Vagina (tissue), 2 donors: ENCODE results near the gene INPP5J. TPM values are rescaled to one million over a fixed set of nuclear protein-coding genes. Genes with fewer than 3 reads are reported as not detected.
A peak's percentile ranks its signal among the peaks of the same experiment; 100 is the strongest.

Experiments
- DNase-seq, 2 donors: peaks; one replicate each; pipeline ENCODE4 v3.0.0-alpha.2; 2017; ENCODE audit errors: extremely low spot score in 2 of 2
- H3K27ac ChIP-seq: fragments of 200-600 bp; sonication (generic); one replicate; pipeline ENCODE4 v1.5.1; 2019
- H3K27me3 ChIP-seq: fragments of 200-600 bp; sonication (generic); one replicate; pipeline ENCODE4 v1.5.1; 2019
- H3K36me3 ChIP-seq, 2 donors: fragments of 200-600 bp; sonication (generic); one replicate each; pipeline ENCODE4 v1.5.1; 2017 to 2019
- H3K4me1 ChIP-seq: fragments of 200-600 bp; sonication (generic); one replicate; pipeline ENCODE4 v1.5.1; 2019
- H3K4me3 ChIP-seq, 2 donors: fragments of 200-600 bp; sonication (generic); 1 replicate in 1 of 2; 2 replicates in 1 of 2; pipeline ENCODE4 v1.5.1; 2016 to 2019
- H3K9me3 ChIP-seq: fragments of 200-600 bp; sonication (generic); one replicate; pipeline ENCODE4 v1.5.1; 2019
- CTCF ChIP-seq, 3 experiments: fragments of 450-650 bp in 2 of 3; fragments of 200-600 bp in 1 of 3; sonication (generic) in 1 of 3; IDR thresholded peaks; one replicate each; pipeline ENCODE4 v1.5.1; 2017 to 2019; ENCODE audit warnings: antibody characterized with exemption in 3 of 3, mild to moderate bottlenecking in 2 of 3, moderate library complexity in 2 of 3
- POLR2A ChIP-seq, 2 donors: fragments of 450-650 bp; IDR thresholded peaks; one replicate each; pipeline ENCODE4 v1.6.1; 2017; ENCODE audit warnings: antibody characterized with exemption in 2 of 2, mild to moderate bottlenecking in 2 of 2, moderate library complexity in 2 of 2
- POLR2AphosphoS5 ChIP-seq, 2 donors: sonication (generic); formaldehyde crosslinking; IDR thresholded peaks; one replicate each; pipeline ENCODE4 v1.9.0; 2017; ENCODE audit warnings: antibody characterized with exemption in 2 of 2, mild to moderate bottlenecking in 2 of 2, low read depth in 1 of 2; ENCODE audit not compliant: insufficient read depth in 1 of 2
- intact Hi-C: fragments of 100-400 bp; cut with DNase I; formaldehyde crosslinking; loops from one replicate; pipeline ENCODE4 v1.15.1; 2023
- total RNA-seq: library from RNA; depleted of rRNA; stranded (reverse); fragments of >200 nt; gene quantifications from one replicate; pipeline ENCODE4 v1.2.3, GENCODE V29; 2016

INPP5J gene
- total RNA-seq, 1 donor from 2014 or later, result 5.9 TPM

- no peak for TF ChIP-seq POLR2A (IDR thresholded peaks at IDR 0.05)
- no peak for TF ChIP-seq POLR2AphosphoS5 (IDR thresholded peaks at IDR 0.05; ENCODE audit: insufficient read depth in 1 of 2, low read depth in 1 of 2)
- TF ChIP-seq CTCF (IDR thresholded peaks at IDR 0.05), result no peak
- peaks cover 15% of the 10 kb centered on the region for H3K4me1 ChIP-seq
- H3K9me3 ChIP-seq, result no peaks in the 10 kb centered on the region
- H3K27me3 ChIP-seq, result no peaks in the 10 kb centered on the region
- H3K27ac ChIP-seq, result no peak overlapping the region
- H3K36me3 ChIP-seq, result no peaks in the 10 kb centered on the region
- DNase-seq, result no peak
- intact Hi-C loops, result no loop called here
- H3K4me3 ChIP-seq, result no peak overlapping the region
These were observed 15.0 kb downstream of the INPP5J start for GRCh38 chr22:31137721-31138120.

- Histone ChIP-seq H3K36me3 (no peaks in the 10 kb centered on the region), H3K4me1 (peaks cover 19% of the 10 kb centered on the region), H3K4me3 (no peak overlapping the region), H3K27me3 (no peaks in the 10 kb centered on the region), H3K27ac (no peak overlapping the region), H3K9me3 (no peaks in the 10 kb centered on the region)
- intact Hi-C loops, result no loop called here
- no peak for DNase-seq
- no peak for TF ChIP-seq POLR2A (IDR thresholded peaks at IDR 0.05)
These were observed 15.4 kb downstream of the INPP5J start for GRCh38 chr22:31138126-31138525.

GRCh38 chr22:31139066-31139465 is 16.3 kb downstream of the INPP5J start:
- no peaks in the 10 kb centered on the region for H3K27me3 ChIP-seq
- peaks cover 23% of the 10 kb centered on the region for H3K4me1 ChIP-seq
- H3K36me3 ChIP-seq, result no peaks in the 10 kb centered on the region
- no peak overlapping the region for H3K4me3 ChIP-seq
- TF ChIP-seq CTCF (IDR thresholded peaks at IDR 0.05) (no peak), POLR2A (IDR thresholded peaks at IDR 0.05) (no peak), POLR2AphosphoS5 (IDR thresholded peaks at IDR 0.05; ENCODE audit: insufficient read depth in 1 of 2, low read depth in 1 of 2) (no peak)
- intact Hi-C loops, result no loop called here
- H3K27ac ChIP-seq, result no peak overlapping the region
- DNase-seq, result no peak
- no peaks in the 10 kb centered on the region for H3K9me3 ChIP-seq

- no peaks in the 10 kb centered on the region for H3K36me3 ChIP-seq
- no peak for DNase-seq
- H3K4me3 ChIP-seq, result no peak within 1 kb of the TSS
- no peaks in the 10 kb centered on the region for H3K27me3 ChIP-seq
- H3K27ac ChIP-seq, result no peak within 1 kb of the TSS
- H3K9me3 ChIP-seq, result no peaks in the 10 kb centered on the region
- TF ChIP-seq POLR2A (IDR thresholded peaks at IDR 0.05) (no peak), POLR2AphosphoS5 (IDR thresholded peaks at IDR 0.05; ENCODE audit: insufficient read depth in 1 of 2, low read depth in 1 of 2) (peak in 1 of 2 donors; percentile 58)
- intact Hi-C loops, result no loop called here
- H3K4me1 ChIP-seq, result peaks cover 23% of the 10 kb centered on the region
These were observed 17.3 kb downstream of the INPP5J start, which contains the start of gene PLA2G3 for GRCh38 chr22:31139866-31140716. TSS of gene PLA2G3 (minus strand) at chr22:31140508. CDS start at chr22:31140354, 154 bp downstream.

- intact Hi-C loops, result no loop called here
These were observed 18.0 kb downstream of the INPP5J start for GRCh38 chr22:31140746-31141145.

More at GRCh38 chr22:31140746-31141145, 18.0 kb downstream of the INPP5J start:
- no peak for DNase-seq
- Histone ChIP-seq H3K9me3 (no peaks in the 10 kb centered on the region), H3K27ac (no peak overlapping the region), H3K4me1 (peaks cover 23% of the 10 kb centered on the region), H3K27me3 (no peaks in the 10 kb centered on the region), H3K36me3 (no peaks in the 10 kb centered on the region), H3K4me3 (no peak overlapping the region)
- TF ChIP-seq POLR2A (IDR thresholded peaks at IDR 0.05) (no peak), CTCF (IDR thresholded peaks at IDR 0.05) (no peak)
